ENCODE data around the gene ATP8A2.

- TF ChIP-seq CTCF (conservative IDR thresholded peaks at IDR 0.05; ENCODE audit: low read depth, low read length) (no peak), USF2 (IDR thresholded peaks at IDR 0.05; ENCODE audit: low read depth, low read length) (no peak), BHLHE40 (IDR thresholded peaks at IDR 0.05; ENCODE audit: low read depth, low read length) (no peak), SMC3 (IDR thresholded peaks at IDR 0.05; ENCODE audit: low read depth, low read length) (no peak)
These were observed 117.5 kb downstream of the ATP8A2 start for GRCh38 chr13:25489238-25489637.
